H1 (cell line): ENCODE results near the gene FAT1. TPM values are rescaled to one million over a fixed set of nuclear protein-coding genes. Genes with fewer than 3 reads are reported as not detected.
"Not testable (repeated sequence)": the region's sequence is repeated elsewhere in the genome, so short reads cannot be mapped to it uniquely, and the experiment has no call there.

ENCODE experiments used
- CTCF ChIA-PET: fragments of 300-600 bp; sonication (Branson Sonifier 250); formaldehyde crosslinking; loops from one replicate; lab custom pipeline; 2021; ENCODE audit not compliant: partially characterized antibody; lab: Charles Lee
- POLR2A ChIA-PET: fragments of 300-600 bp; sonication (Branson Sonifier 250); formaldehyde crosslinking; loops from one replicate; lab custom pipeline; 2021; ENCODE audit warnings: inconsistent platforms; ENCODE audit not compliant: partially characterized antibody; lab: Charles Lee
- DNase-seq, 2 experiments: peaks; one replicate each; pipeline versions ENCODE4 v3.0.0 to v3.0.0-alpha.2; 2010 to 2022; ENCODE audit warnings: low spot score in 2 of 2, low read depth in 1 of 2, mixed read lengths in 1 of 2
- FAIRE-seq: peaks from 2 replicates; lab custom pipeline; 2011; peaks lifted over from hg19 to GRCh38; lab: Jason Lieb, UNC
- H2AFZ ChIP-seq: 2 replicates; pipeline ENCODE4 v1.8.1; 2012; ENCODE audit warnings: low read length, inconsistent platforms
- H2AK5ac ChIP-seq: 2 replicates; pipeline ENCODE4 v1.6.1; 2013; ENCODE audit warnings: low read depth, low read length
- H2BK120ac ChIP-seq: replicated peaks from 2 replicates; pipeline ENCODE3; 2013; ENCODE audit warnings: low read depth, low read length, inconsistent platforms
- H2BK12ac ChIP-seq: 2 replicates; pipeline ENCODE4 v1.6.1; 2013; ENCODE audit warnings: low read depth, low read length
- H2BK15ac ChIP-seq: 2 replicates; pipeline ENCODE4 v1.6.1; 2013; ENCODE audit warnings: low read length
- H2BK20ac ChIP-seq: 2 replicates; pipeline ENCODE4 v1.6.1; 2013; ENCODE audit warnings: low read length
- H2BK5ac ChIP-seq: 2 replicates; pipeline ENCODE4 v1.6.1; 2013; ENCODE audit warnings: low read depth, low read length
- H3K14ac ChIP-seq: 2 replicates; pipeline ENCODE4 v1.6.1; 2013; ENCODE audit warnings: inconsistent platforms; ENCODE audit not compliant: insufficient read length
- H3K18ac ChIP-seq: 2 replicates; pipeline ENCODE4 v1.6.1; 2013; ENCODE audit warnings: low read length; ENCODE audit errors: extremely low read depth
- H3K23ac ChIP-seq: 2 replicates; pipeline ENCODE4 v1.6.1; 2013; ENCODE audit warnings: inconsistent platforms; ENCODE audit not compliant: insufficient read length
- H3K23me2 ChIP-seq: 2 replicates; pipeline ENCODE4 v1.6.1; 2013; ENCODE audit warnings: low read depth, low read length
- H3K27ac ChIP-seq: 2 replicates; pipeline ENCODE4 v1.6.1; 2011; ENCODE audit warnings: low read depth, low read length, inconsistent platforms
- H3K27me3 ChIP-seq, 4 experiments: replicated peaks in 1 of 4; 1 replicate in 1 of 4; 2 replicates in 3 of 4; pipeline versions ENCODE4 v1.6.1 to v1.8.1; 2011 to 2013; ENCODE audit warnings: low read length in 3 of 4, mild to moderate bottlenecking in 3 of 4, inconsistent platforms in 2 of 4, mixed read lengths in 2 of 4, moderate library complexity in 1 of 4; ENCODE audit not compliant: control insufficient read depth in 3 of 4, insufficient read depth in 3 of 4; ENCODE audit errors: extremely low read depth in 1 of 4
- H3K36me3 ChIP-seq, 4 experiments: 2 replicates each; pipeline versions ENCODE4 v1.6.1 to v1.8.1; 2011 to 2013; ENCODE audit warnings: mild to moderate bottlenecking in 4 of 4, low read length in 3 of 4, moderate library complexity in 2 of 4, control low read depth in 1 of 4, inconsistent platforms in 1 of 4; ENCODE audit not compliant: insufficient read depth in 4 of 4, control insufficient read depth in 2 of 4
- H3K4ac ChIP-seq: replicated peaks from 2 replicates; pipeline ENCODE3; 2013; ENCODE audit warnings: low read length, low read depth, mixed read lengths, inconsistent platforms; ENCODE audit not compliant: insufficient read length
- H3K4me1 ChIP-seq, 4 experiments: replicated peaks in 1 of 4; 1 replicate in 1 of 4; 2 replicates in 3 of 4; pipeline versions ENCODE4 v1.6.1 to v1.8.1; 2011 to 2013; ENCODE audit warnings: low read length in 3 of 4, inconsistent platforms in 2 of 4, mixed read lengths in 1 of 4; ENCODE audit not compliant: insufficient read depth in 4 of 4, control insufficient read depth in 3 of 4
- H3K4me2 ChIP-seq, 2 experiments: 2 replicates each; pipeline versions ENCODE4 v1.6.1 to v1.8.1; 2011 to 2013; ENCODE audit warnings: low read depth in 2 of 2, low read length in 2 of 2, control low read depth in 1 of 2, inconsistent platforms in 1 of 2, mild to moderate bottlenecking in 1 of 2; ENCODE audit not compliant: insufficient read depth in 1 of 2
- H3K4me3 ChIP-seq, 4 experiments: fragments of 200-600, 300-600 bp in 1 of 4; sonication (generic), shearing (Covaris generic), sonication (Bioruptor Twin) in 1 of 4; 2 replicates each; pipeline versions ENCODE4 v1.5.1 to v1.8.1; 2011 to 2016; ENCODE audit warnings: low read length in 4 of 4, low read depth in 3 of 4, control low read depth in 2 of 4, inconsistent platforms in 2 of 4, mild to moderate bottlenecking in 2 of 4, mixed read lengths in 1 of 4, moderate library complexity in 1 of 4; ENCODE audit not compliant: insufficient read depth in 2 of 4; ENCODE audit errors: extremely low read depth in 1 of 4
- H3K56ac ChIP-seq: replicated peaks from 2 replicates; pipeline ENCODE3; 2013; ENCODE audit warnings: low read depth, mild to moderate bottlenecking, mixed read lengths, low read length, inconsistent platforms; ENCODE audit not compliant: insufficient read length
- H3K79me1 ChIP-seq: 2 replicates; pipeline ENCODE4 v1.6.1; 2013; ENCODE audit warnings: low read depth, low read length, control low read depth
- H3K79me2 ChIP-seq, 2 experiments: 2 replicates each; pipeline versions ENCODE4 v1.6.1 to v1.8.1; 2012 to 2013; ENCODE audit warnings: low read length in 2 of 2, mild to moderate bottlenecking in 2 of 2, inconsistent platforms in 1 of 2; ENCODE audit not compliant: insufficient read depth in 2 of 2, control insufficient read depth in 1 of 2
- H3K9ac ChIP-seq, 4 experiments: replicated peaks in 1 of 4; 1 replicate in 1 of 4; 2 replicates in 3 of 4; pipeline versions ENCODE4 v1.6.1 to v1.8.1; 2011 to 2013; ENCODE audit warnings: low read depth in 3 of 4, low read length in 3 of 4, control low read depth in 2 of 4, mild to moderate bottlenecking in 2 of 4, moderate library complexity in 2 of 4, inconsistent platforms in 1 of 4; ENCODE audit errors: extremely low read depth in 1 of 4
- H3K9me3 ChIP-seq, 2 experiments: 2 replicates each; pipeline versions ENCODE4 v1.6.1 to v1.8.1; 2012 to 2013; ENCODE audit warnings: mild to moderate bottlenecking in 2 of 2, moderate library complexity in 2 of 2, control low read depth in 1 of 2, inconsistent platforms in 1 of 2, low read depth in 1 of 2, low read length in 1 of 2, mixed read lengths in 1 of 2; ENCODE audit not compliant: insufficient read depth in 2 of 2
- H4K20me1 ChIP-seq, 2 experiments: replicated peaks in 1 of 2; 2 replicates each; pipeline versions ENCODE3 to v1.8.1; 2011 to 2013; ENCODE audit warnings: inconsistent platforms in 2 of 2, low read length in 2 of 2, mild to moderate bottlenecking in 1 of 2; ENCODE audit not compliant: insufficient read depth in 2 of 2, control insufficient read depth in 1 of 2
- H4K5ac ChIP-seq: 2 replicates; pipeline ENCODE4 v1.6.1; 2013; ENCODE audit warnings: low read length, low read depth, mixed read lengths, inconsistent platforms; ENCODE audit not compliant: insufficient read length
- H4K8ac ChIP-seq: 2 replicates; pipeline ENCODE4 v1.8.0; 2013; ENCODE audit warnings: mild to moderate bottlenecking, moderate library complexity, low read length, inconsistent platforms; ENCODE audit not compliant: insufficient read depth; ENCODE audit errors: extremely low read depth
- H4K91ac ChIP-seq: replicated peaks from 2 replicates; pipeline ENCODE3; 2013; ENCODE audit warnings: low read length, mixed read lengths, inconsistent platforms; ENCODE audit not compliant: insufficient read length
- ATF2 ChIP-seq: IDR thresholded peaks from 2 replicates; pipeline ENCODE4 v1.6.1; 2012; ENCODE audit warnings: low read length, inconsistent platforms
- EGR1 ChIP-seq: IDR thresholded peaks from 2 replicates; pipeline ENCODE4 v1.6.1; 2011; ENCODE audit warnings: low read depth, low read length, borderline replicate concordance
- KDM4A ChIP-seq: IDR thresholded peaks from one replicate; pipeline ENCODE4 v1.7.1; 2012; ENCODE audit warnings: low read depth, mild to moderate bottlenecking, moderate library complexity, low read length, inconsistent platforms; ENCODE audit not compliant: severe bottlenecking
- RAD21 ChIP-seq, 2 experiments: IDR thresholded peaks in 1 of 2; conservative IDR thresholded peaks in 1 of 2; 2 replicates each; pipeline ENCODE4 v1.6.1; 2011; ENCODE audit warnings: low read depth in 2 of 2, low read length in 2 of 2, improper control_type of control experiment in 1 of 2, inconsistent platforms in 1 of 2, mild to moderate bottlenecking in 1 of 2, moderate library complexity in 1 of 2
- SP2 ChIP-seq: IDR thresholded peaks from 2 replicates; pipeline ENCODE4 v1.6.1; 2012; ENCODE audit warnings: mild to moderate bottlenecking, low read length, inconsistent platforms
- YY1 ChIP-seq: IDR thresholded peaks from 2 replicates; pipeline ENCODE4 v1.6.1; 2011; ENCODE audit warnings: low read depth, mild to moderate bottlenecking, low read length
- whole genome bisulfite sequencing, 2 experiments: shearing (Covaris generic) in 1 of 2; methylation state at CpG; one replicate each; pipeline versions ENCODE4 v1.1.6 to v1.1.7; 2013 to 2015; ENCODE audit warnings: low lambda C conversion rate in 2 of 2, mixed read lengths in 2 of 2, inconsistent platforms in 1 of 2, low coverage in 1 of 2, missing lambda C conversion rate in 1 of 2; ENCODE audit not compliant: insufficient replicate concordance in 2 of 2, insufficient coverage in 1 of 2, insufficient read length in 1 of 2; ENCODE audit errors: extremely low coverage in 1 of 2, missing lambda C conversion rate in 1 of 2; 5-methylcytosine and 5-hydroxymethylcytosine counted together
- polyA plus RNA-seq, 7 experiments: library from polyadenylated mRNA; depleted of rRNA in 3 of 7; stranded (reverse) in 5 of 7; unstranded in 2 of 7; fragments of >200 nt in 5 of 7; fragments of 200-250 nt in 2 of 7; gene quantifications; 1 replicate in 5 of 7; 2 replicates in 1 of 7; 4 replicates in 1 of 7; pipeline versions ENCODE4 v1.2.1 to v1.2.3, GENCODE V29; 2011 to 2013; ENCODE audit warnings: missing spikeins in 2 of 7, mixed read lengths in 2 of 7
- total RNA-seq: library from RNA; stranded (reverse); fragmentation: NEBNext Ultra II Directional; extraction: Animal tissue kit (Norgen Biotek cat#: 25700); gene quantifications from 2 replicates; pipeline ENCODE4 v1.2.1, GENCODE V29; 2021

FAT1 gene
- total and polyA plus RNA-seq, 2 of the 8 experiments (the other 6 are each of a cell fraction or from before 2014, with no cell fraction given), result 94.4 to 137 TPM

- TF ChIP-seq SP2 (no peak), EGR1 (no peak), KDM4A (no peak), RAD21 (IDR thresholded peaks at IDR 0.05 in 1 of 2, conservative IDR thresholded peaks at IDR 0.05 in 1 of 2; ENCODE audit: low read depth in 2 of 2, low read length in 2 of 2) (no peak), YY1 (no peak), ATF2 (no peak)
Measured at GRCh38 chr4:186757696-186758355, 34.2 kb upstream of the FAT1 start (continued).

- H2BK12ac ChIP-seq, H3K14ac ChIP-seq, H2BK5ac ChIP-seq, H4K91ac ChIP-seq, H3K4me2 ChIP-seq, H3K27ac ChIP-seq, H3K56ac ChIP-seq, FAIRE-seq, DNase-seq, H2AFZ ChIP-seq, H3K27me3 ChIP-seq, H3K23ac ChIP-seq, H3K9me3 ChIP-seq, H3K79me2 ChIP-seq, H3K4me1 ChIP-seq, H2BK15ac ChIP-seq, POLR2A ChIA-PET, H3K23me2 ChIP-seq, H4K5ac ChIP-seq, H3K9ac ChIP-seq, H4K20me1 ChIP-seq, H3K18ac ChIP-seq, H4K8ac ChIP-seq, H3K4me3 ChIP-seq, H3K4ac ChIP-seq, H2BK120ac ChIP-seq, H3K36me3 ChIP-seq, H3K79me1 ChIP-seq, H2AK5ac ChIP-seq, H2BK20ac ChIP-seq: not testable (repeated sequence)
- WGBS, 2 experiments, result 86% methylated on average over 5 of the region's 5 CpGs; no CpG with 5 or more reads in 1 of the 2 experiments
- CTCF ChIA-PET, result interaction anchor here (1.0 kb wide), 1 partner anchor 9 kb away, joined by 3 read pairs; no protein-coding TSS in a partner anchor
Measured at GRCh38 chr4:186756550-186756949, 32.9 kb upstream of the FAT1 start.
